SU-DHL-6 (cell line): Measurements from ENCODE around the gene MYG1.
"Not testable (repeated sequence)": the region's sequence is repeated elsewhere in the genome, so short reads cannot be mapped to it uniquely, and the experiment has no call there.

Source experiments
- H2AFZ ChIP-seq: fragments of 200-600 bp; sonication (generic); 2 replicates; pipeline ENCODE4 v1.6.1; 2014; ENCODE audit warnings: low read depth, mild to moderate bottlenecking, moderate library complexity, mixed read lengths, antibody characterized with exemption, low read length; ENCODE audit not compliant: severe bottlenecking
- H3F3A ChIP-seq: fragments of 200-600 bp; shearing (Covaris generic); 2 replicates; pipeline ENCODE4 v1.6.0; 2016; ENCODE audit warnings: antibody characterized with exemption, mild to moderate bottlenecking; ENCODE audit not compliant: insufficient read depth
- H3K27ac ChIP-seq: fragments of 200-600 bp; sonication (generic); 2 replicates; pipeline ENCODE4 v1.5.1; 2016; ENCODE audit warnings: low read depth, mild to moderate bottlenecking, low read length, moderate library complexity, mixed read lengths
- H3K27me3 ChIP-seq: fragments of 200-600 bp; sonication (generic), shearing (Covaris generic); 2 replicates; pipeline ENCODE4 v1.6.0; 2014; ENCODE audit warnings: mild to moderate bottlenecking, low read length
- H3K36me3 ChIP-seq: fragments of 200-600 bp; sonication (generic); 2 replicates; pipeline ENCODE4 v1.6.1; 2014; ENCODE audit warnings: mild to moderate bottlenecking, low read length, mixed read lengths
- H3K4me2 ChIP-seq: fragments of 300-600, 200-600 bp; shearing (Covaris generic), sonication (generic); 2 replicates; pipeline ENCODE4 v1.6.0; 2014; ENCODE audit warnings: low read length, low read depth, mild to moderate bottlenecking; ENCODE audit not compliant: poor library complexity, severe bottlenecking
- H3K4me3 ChIP-seq: fragments of 200-600 bp; sonication (generic); 2 replicates; pipeline ENCODE4 v1.5.1; 2014; ENCODE audit warnings: antibody characterized with exemption, low read length, mild to moderate bottlenecking, mixed read lengths; ENCODE audit not compliant: insufficient read depth, poor library complexity, severe bottlenecking
- H3K79me2 ChIP-seq: fragments of 200-600 bp; sonication (generic); 2 replicates; pipeline ENCODE4 v1.6.1; 2014; ENCODE audit warnings: mild to moderate bottlenecking, low read length, moderate library complexity; ENCODE audit not compliant: insufficient read depth
- H3K9ac ChIP-seq: fragments of 200-600 bp; sonication (generic); 2 replicates; pipeline ENCODE4 v1.7.0; 2014; ENCODE audit warnings: mild to moderate bottlenecking, low read length
- H3K9me2 ChIP-seq: fragments of 200-600 bp; sonication (generic); replicated peaks from 2 replicates; pipeline ENCODE4 v1.6.1; 2014; ENCODE audit warnings: low read length; ENCODE audit not compliant: insufficient read depth
- H3K9me3 ChIP-seq: fragments of 200-600 bp; sonication (generic); 2 replicates; pipeline ENCODE4 v1.6.1; 2014; ENCODE audit warnings: low read length, mixed read lengths; ENCODE audit not compliant: insufficient read depth
- H4K20me1 ChIP-seq: fragments of 200-600 bp; sonication (generic); 2 replicates; pipeline ENCODE4 v1.6.1; 2014; ENCODE audit warnings: low read depth, mild to moderate bottlenecking, antibody characterized with exemption, low read length, moderate library complexity, mixed read lengths
- EZH2phosphoT487 ChIP-seq: fragments of 200-600 bp; sonication (generic), shearing (Covaris generic); conservative IDR thresholded peaks from 2 replicates; pipeline ENCODE4 v1.6.1; 2018; ENCODE audit warnings: mild to moderate bottlenecking, antibody characterized with exemption, low read length, moderate library complexity, mixed read lengths
- TF ChIP-seq, protein P1 (sequence below): fragments of 200-600 bp; sonication (generic); IDR thresholded peaks from one replicate; pipeline ENCODE4 v1.5.1; 2017; ENCODE audit warnings: antibody characterized with exemption, mild to moderate bottlenecking, low read length, moderate library complexity; ENCODE audit not compliant: insufficient read depth, poor library complexity, severe bottlenecking

Gene MYG1

GRCh38 chr12:53295891-53296219 is 3.6 kb upstream of the MYG1 start:
- H3K27ac ChIP-seq: peak overlapping the region; percentile 25; the same call in 1 of the 2 replicates
- H3K9ac ChIP-seq: peak overlapping the region; percentile 87
- no peaks in the 10 kb centered on the region for H3K36me3 ChIP-seq
- no peaks in the 10 kb centered on the region for H3K27me3 ChIP-seq
- peaks cover 19% of the 10 kb centered on the region for H3F3A ChIP-seq
- peaks cover 28% of the 10 kb centered on the region for H3K79me2 ChIP-seq
- no peaks in the 10 kb centered on the region for H3K9me3 ChIP-seq
- TF ChIP-seq, protein P1, sequence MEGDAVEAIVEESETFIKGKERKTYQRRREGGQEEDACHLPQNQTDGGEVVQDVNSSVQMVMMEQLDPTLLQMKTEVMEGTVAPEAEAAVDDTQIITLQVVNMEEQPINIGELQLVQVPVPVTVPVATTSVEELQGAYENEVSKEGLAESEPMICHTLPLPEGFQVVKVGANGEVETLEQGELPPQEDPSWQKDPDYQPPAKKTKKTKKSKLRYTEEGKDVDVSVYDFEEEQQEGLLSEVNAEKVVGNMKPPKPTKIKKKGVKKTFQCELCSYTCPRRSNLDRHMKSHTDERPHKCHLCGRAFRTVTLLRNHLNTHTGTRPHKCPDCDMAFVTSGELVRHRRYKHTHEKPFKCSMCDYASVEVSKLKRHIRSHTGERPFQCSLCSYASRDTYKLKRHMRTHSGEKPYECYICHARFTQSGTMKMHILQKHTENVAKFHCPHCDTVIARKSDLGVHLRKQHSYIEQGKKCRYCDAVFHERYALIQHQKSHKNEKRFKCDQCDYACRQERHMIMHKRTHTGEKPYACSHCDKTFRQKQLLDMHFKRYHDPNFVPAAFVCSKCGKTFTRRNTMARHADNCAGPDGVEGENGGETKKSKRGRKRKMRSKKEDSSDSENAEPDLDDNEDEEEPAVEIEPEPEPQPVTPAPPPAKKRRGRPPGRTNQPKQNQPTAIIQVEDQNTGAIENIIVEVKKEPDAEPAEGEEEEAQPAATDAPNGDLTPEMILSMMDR: no peak
- TF ChIP-seq EZH2phosphoT487: no peak
- H3K9me2 ChIP-seq: no peaks in the 10 kb centered on the region
- no peaks in the 10 kb centered on the region for H4K20me1 ChIP-seq
- H2AFZ ChIP-seq: peak overlapping the region; percentile 79
- H3K4me3 ChIP-seq: peak overlapping the region; percentile 89
- H3K4me2 ChIP-seq: peak overlapping the region; percentile 85

- H3K36me3 ChIP-seq, H4K20me1 ChIP-seq, H3K27ac ChIP-seq, H3K9ac ChIP-seq, H3K9me2 ChIP-seq, H3K27me3 ChIP-seq, H3K4me3 ChIP-seq, H3K9me3 ChIP-seq, H2AFZ ChIP-seq: not testable (repeated sequence)
- Histone ChIP-seq H3K79me2 (peaks cover 28% of the 10 kb centered on the region), H3K4me2 (peak overlapping the region; percentile 85), H3F3A (peaks cover 19% of the 10 kb centered on the region)
Measured at GRCh38 chr12:53297106-53297505, 2.4 kb upstream of the MYG1 start.

DNA sequence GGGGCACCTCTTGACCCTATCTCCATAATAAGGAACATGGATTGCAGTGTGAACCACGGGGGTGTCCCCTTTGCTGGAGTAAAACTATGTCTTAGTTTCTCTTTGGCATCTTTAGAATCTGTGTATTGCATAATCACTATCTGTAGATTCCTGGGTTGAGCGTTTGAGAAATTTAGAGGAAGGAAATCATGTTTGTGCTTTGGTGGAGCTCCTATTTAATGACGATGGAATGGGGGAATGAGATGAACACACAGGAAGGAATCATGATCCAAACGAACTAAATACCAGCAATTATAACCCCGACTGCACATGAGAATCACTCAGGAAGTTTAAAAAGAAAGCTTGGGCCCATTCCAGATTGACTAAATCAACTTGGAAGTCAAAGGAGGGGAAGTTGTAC is 1.3 kb upstream of the MYG1 start:
- Histone ChIP-seq H3K4me3 (no peak overlapping the region), H3K27ac (no peak overlapping the region), H3K9ac (no peak overlapping the region), H3K27me3 (no peaks in the 10 kb centered on the region), H3F3A (peaks cover 19% of the 10 kb centered on the region), H3K4me2 (no peak overlapping the region), H2AFZ (no peak overlapping the region), H3K9me2 (no peaks in the 10 kb centered on the region), H4K20me1 (no peaks in the 10 kb centered on the region), H3K36me3 (no peaks in the 10 kb centered on the region), H3K79me2 (peaks cover 28% of the 10 kb centered on the region), H3K9me3 (no peaks in the 10 kb centered on the region)
- TF ChIP-seq, protein P1: no peak
- no peak for TF ChIP-seq EZH2phosphoT487

DNA sequence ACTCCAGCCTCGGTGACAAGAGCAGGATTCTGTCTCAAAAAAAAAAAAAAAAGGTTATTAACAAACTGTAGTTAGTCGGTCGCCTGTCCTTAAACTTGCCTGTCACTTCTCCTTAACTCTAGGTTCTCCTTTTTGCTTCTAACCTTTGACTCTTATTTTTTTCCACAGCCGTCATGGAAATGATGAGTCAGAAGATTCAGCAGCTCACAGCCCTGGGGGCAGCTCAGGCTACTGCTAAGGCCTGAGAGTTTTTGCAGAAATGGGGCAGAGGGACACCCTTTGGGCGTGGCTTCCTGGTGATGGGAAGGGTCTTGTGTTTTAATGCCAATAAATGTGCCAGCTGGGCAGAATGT is 418 bp upstream of the MYG1 start:
- H3K9me2 ChIP-seq: no peaks in the 10 kb centered on the region
- 0 out of 2 replicates have a peak overlapping the region, but pooled peaks have one; percentile 12 for H3K27ac ChIP-seq
- no peak overlapping the region for H2AFZ ChIP-seq
- H3K9ac ChIP-seq: peak overlapping the region; percentile 73; the same call in 1 of the 2 replicates
- peaks cover 19% of the 10 kb centered on the region for H3F3A ChIP-seq
- H3K9me3 ChIP-seq: no peaks in the 10 kb centered on the region
- peaks cover 28% of the 10 kb centered on the region for H3K79me2 ChIP-seq
- TF ChIP-seq, protein P1: no peak
- no peak for TF ChIP-seq EZH2phosphoT487
- H4K20me1 ChIP-seq: no peaks in the 10 kb centered on the region
- H3K27me3 ChIP-seq: no peaks in the 10 kb centered on the region
- H3K4me3 ChIP-seq: no peak overlapping the region
- H3K4me2 ChIP-seq: peak overlapping the region; percentile 35
- H3K36me3 ChIP-seq: no peaks in the 10 kb centered on the region
